GM21723 (cell line): Measurements from ENCODE around the gene DMRTA1.
"Not testable (repeated sequence)": the region's sequence is repeated elsewhere in the genome, so short reads cannot be mapped to it uniquely, and the experiment has no call there.

Source experiments
- ATAC-seq: cut with Tn5 transposase; IDR thresholded peaks from one replicate; pipeline ENCODE4 v1.9.1; 2021; ENCODE audit warnings: mild to moderate bottlenecking, moderate library complexity; ENCODE audit not compliant: unreplicated experiment

DMRTA1 gene

GRCh38 chr9:22446589-22446949 lies at the start of gene DMRTA1:
Gene DMRTA1 (plus strand): TSS chr9:22446824. CDS start chr9:22447066, 242 bp downstream.
- ATAC-seq, result no peak

GRCh38 chr9:22401671-22402070 lies 45.0 kb upstream of the DMRTA1 start:
- no peak for ATAC-seq

GRCh38 chr9:22405869-22406659 lies 40.6 kb upstream of the DMRTA1 start:
- no peak for ATAC-seq

GRCh38 chr9:22413884-22414283 lies 32.7 kb upstream of the DMRTA1 start:
- no peak for ATAC-seq

- ATAC-seq, result no peak
These were observed 30.5 kb upstream of the DMRTA1 start for GRCh38 chr9:22415941-22416691.

GRCh38 chr9:22416692-22417060 lies 29.9 kb upstream of the DMRTA1 start:
- no peak for ATAC-seq

GRCh38 chr9:22423566-22423965 lies 23.1 kb upstream of the DMRTA1 start:
- no peak for ATAC-seq

- ATAC-seq, result no peak
These were observed 22.0 kb upstream of the DMRTA1 start for GRCh38 chr9:22424616-22425015.

GRCh38 chr9:22425551-22425950 lies 21.1 kb upstream of the DMRTA1 start:
- no peak for ATAC-seq

- ATAC-seq, result no peak
These were observed 19.3 kb upstream of the DMRTA1 start for GRCh38 chr9:22427226-22427880.

GRCh38 chr9:22433691-22434090 lies 12.9 kb upstream of the DMRTA1 start:
- no peak for ATAC-seq

GRCh38 chr9:22435252-22435651 lies 11.4 kb upstream of the DMRTA1 start:
- not testable (repeated sequence) for ATAC-seq

- ATAC-seq, result not testable (repeated sequence)
These were observed 9.1 kb upstream of the DMRTA1 start for GRCh38 chr9:22437461-22438067.

GRCh38 chr9:22440841-22441240 lies 5.8 kb upstream of the DMRTA1 start:
- ATAC-seq, result no peak

- no peak for ATAC-seq
These were observed 460 bp downstream of the DMRTA1 start for GRCh38 chr9:22446950-22447617.

GRCh38 chr9:22447618-22448305 lies 1.1 kb downstream of the DMRTA1 start:
- ATAC-seq, result no peak

- no peak for ATAC-seq
These were observed 3.1 kb downstream of the DMRTA1 start for GRCh38 chr9:22449719-22450118.

GRCh38 chr9:22452415-22453010 lies 5.9 kb downstream of the DMRTA1 start:
- ATAC-seq, result no peak

GRCh38 chr9:22454016-22454415 lies 7.4 kb downstream of the DMRTA1 start:
- no peak for ATAC-seq

GRCh38 chr9:22455181-22455580 lies 8.6 kb downstream of the DMRTA1 start:
- ATAC-seq, result no peak
